Tibial artery (tissue), 4 donors: ENCODE measurements around the gene METTL13.

Experiments
- DNase-seq, 2 donors: peaks; one replicate each; pipeline ENCODE4 v3.0.0-alpha.2; 2019
- H3K27ac ChIP-seq, 2 donors: fragments of 200-600 bp; sonication (generic) in 1 of 2; 1 replicate in 1 of 2; 2 replicates in 1 of 2; pipeline ENCODE4 v1.5.1; 2018 to 2019; ENCODE audit warnings: mild to moderate bottlenecking in 1 of 2
- H3K27me3 ChIP-seq, 2 donors: fragments of 200-600 bp; sonication (generic) in 1 of 2; one replicate each; pipeline versions ENCODE4 v1.5.1 to v1.6.0; 2016 to 2019
- H3K36me3 ChIP-seq, 3 donors: fragments of 200-600 bp; sonication (generic) in 2 of 3; one replicate each; pipeline ENCODE4 v1.5.1; 2016 to 2019; ENCODE audit warnings: mild to moderate bottlenecking in 2 of 3
- H3K4me1 ChIP-seq, 4 donors: fragments of 200-600 bp; sonication (generic) in 2 of 4; 1 replicate in 3 of 4; 2 replicates in 1 of 4; pipeline ENCODE4 v1.5.1; 2016 to 2019
- H3K4me3 ChIP-seq, 2 donors: fragments of 200-600 bp; sonication (generic) in 1 of 2; 1 replicate in 1 of 2; 2 replicates in 1 of 2; pipeline ENCODE4 v1.5.1; 2018 to 2019; ENCODE audit warnings: mild to moderate bottlenecking in 2 of 2
- H3K9me3 ChIP-seq, 3 donors: fragments of 200-600 bp; sonication (generic) in 1 of 3; one replicate each; pipeline ENCODE4 v1.5.1; 2016 to 2019
- CTCF ChIP-seq, 2 experiments: fragments of 200-600 bp in 1 of 2; fragments of 450-650 bp in 1 of 2; IDR thresholded peaks; one replicate each; pipeline ENCODE4 v1.5.1; 2017 to 2019; ENCODE audit warnings: antibody characterized with exemption in 2 of 2, mild to moderate bottlenecking in 1 of 2, moderate library complexity in 1 of 2
- intact Hi-C: fragments of 100-400 bp; cut with DNase I; formaldehyde crosslinking; loops from one replicate; pipeline ENCODE4 v1.15.0; 2023; ENCODE audit warnings: low total_unique reads

METTL13 gene

GRCh38 chr1:171748651-171749050 lies 32.8 kb upstream of the METTL13 start:
- H3K27ac ChIP-seq, result no peak overlapping the region
- intact Hi-C loops, result no loop called here
- no peak for TF ChIP-seq CTCF (IDR thresholded peaks at IDR 0.05)
- H3K4me3 ChIP-seq, result no peak overlapping the region
- no peaks in the 10 kb centered on the region for H3K27me3 ChIP-seq
- peaks cover 0 to 8% (median 7%) of the 10 kb centered on the region in 4 donors for H3K4me1 ChIP-seq
- DNase-seq, result no peak
- H3K9me3 ChIP-seq, result no peaks in the 10 kb centered on the region
- H3K36me3 ChIP-seq, result no peaks in the 10 kb centered on the region

GRCh38 chr1:171751221-171751620 lies 30.2 kb upstream of the METTL13 start:
- Histone ChIP-seq H3K4me1 (peaks cover 0 to 3% (median 0%) of the 10 kb centered on the region in 4 donors), H3K36me3 (no peaks in the 10 kb centered on the region), H3K27ac (no peak overlapping the region), H3K27me3 (no peaks in the 10 kb centered on the region), H3K9me3 (no peaks in the 10 kb centered on the region), H3K4me3 (no peak overlapping the region)
- intact Hi-C loops, result no loop called here
- no peak for DNase-seq
- TF ChIP-seq CTCF (IDR thresholded peaks at IDR 0.05), result no peak

GRCh38 chr1:171753182-171753581 lies 28.3 kb upstream of the METTL13 start:
- intact Hi-C loops, result no loop called here
- Histone ChIP-seq H3K4me3 (no peak overlapping the region), H3K9me3 (no peaks in the 10 kb centered on the region), H3K27me3 (no peaks in the 10 kb centered on the region), H3K27ac (no peak overlapping the region), H3K4me1 (peaks cover 0 to 3% (median 0%) of the 10 kb centered on the region in 4 donors), H3K36me3 (no peaks in the 10 kb centered on the region)
- no peak for TF ChIP-seq CTCF (IDR thresholded peaks at IDR 0.05)
- DNase-seq, result no peak

- intact Hi-C loops, result no loop called here
- TF ChIP-seq CTCF (IDR thresholded peaks at IDR 0.05), result no peak
- Histone ChIP-seq H3K4me3 (no peak overlapping the region), H3K36me3 (no peaks in the 10 kb centered on the region), H3K27ac (no peak overlapping the region), H3K9me3 (no peaks in the 10 kb centered on the region), H3K27me3 (no peaks in the 10 kb centered on the region), H3K4me1 (peaks cover 0 to 3% (median 0%) of the 10 kb centered on the region in 4 donors)
- no peak for DNase-seq
Measured at GRCh38 chr1:171753685-171754352, 27.6 kb upstream of the METTL13 start.

- H3K27me3 ChIP-seq, result no peaks in the 10 kb centered on the region
- no peak for TF ChIP-seq CTCF (IDR thresholded peaks at IDR 0.05)
- H3K27ac ChIP-seq, result no peak overlapping the region
- H3K9me3 ChIP-seq, result no peaks in the 10 kb centered on the region
- peaks cover 0 to 3% (median 0%) of the 10 kb centered on the region in 4 donors for H3K4me1 ChIP-seq
- H3K36me3 ChIP-seq, result no peaks in the 10 kb centered on the region
- intact Hi-C loops, result no loop called here
- no peak overlapping the region for H3K4me3 ChIP-seq
- DNase-seq, result no peak
Measured at GRCh38 chr1:171754353-171754705, 27.1 kb upstream of the METTL13 start.

- Histone ChIP-seq H3K27ac (no peak overlapping the region), H3K36me3 (no peaks in the 10 kb centered on the region), H3K27me3 (no peaks in the 10 kb centered on the region), H3K4me1 (peaks cover 0 to 3% (median 0%) of the 10 kb centered on the region in 4 donors), H3K9me3 (no peaks in the 10 kb centered on the region), H3K4me3 (no peak overlapping the region)
- TF ChIP-seq CTCF (IDR thresholded peaks at IDR 0.05), result no peak
- DNase-seq, result no peak
- intact Hi-C loops, result no loop called here
Measured at GRCh38 chr1:171754971-171755370, 26.5 kb upstream of the METTL13 start.
